IMR-90 (cell line): ENCODE data around the gene KCNMA1. TPM values are rescaled to one million over a fixed set of nuclear protein-coding genes. Genes with fewer than 3 reads are reported as not detected.

ENCODE experiments used
- ATAC-seq: fragments of 200-7000 bp; cut with Tn5 transposase; 2 replicates; pipeline ENCODE4 v1.9.1; 2020; ENCODE audit warnings: low read depth, mild to moderate bottlenecking, moderate library complexity
- BruUV-seq: library from RNA; stranded (reverse); fragments of 400-500 nt; replicated peaks from 2 replicates; lab custom pipeline; 2021; lab: Mats Ljungman, UMichigan
- CTCF ChIA-PET: fragments of 300-600 bp; formaldehyde crosslinking; extraction: SDS; loops from one replicate; lab custom pipeline; 2021; ENCODE audit warnings: antibody characterized with exemption; lab: Yijun Ruan, JAX
- POLR2A ChIA-PET: fragments of 300-600 bp; sonication (Branson Sonifier 250); formaldehyde crosslinking; loops from one replicate; lab custom pipeline; 2022; ENCODE audit warnings: antibody characterized with exemption; ENCODE audit not compliant: unreplicated experiment; lab: Charles Lee
- DNase-seq: peaks from one replicate; pipeline ENCODE4 v3.0.0; 2013
- H2AFZ ChIP-seq: replicated peaks from 2 replicates; pipeline ENCODE3; 2013; ENCODE audit warnings: low read length, mild to moderate bottlenecking; ENCODE audit not compliant: poor library complexity
- H2AK5ac ChIP-seq: 2 replicates; pipeline ENCODE4 v1.6.1; 2013; ENCODE audit warnings: low read depth, low read length, inconsistent platforms
- H2AK9ac ChIP-seq: replicated peaks from 2 replicates; pipeline ENCODE3; 2013; ENCODE audit warnings: mild to moderate bottlenecking, low read depth, low read length, moderate library complexity; ENCODE audit not compliant: poor library complexity
- H2BK120ac ChIP-seq: 2 replicates; pipeline ENCODE4 v1.6.1; 2013; ENCODE audit warnings: low read depth, low read length, inconsistent platforms
- H2BK15ac ChIP-seq: 3 replicates; pipeline ENCODE4 v1.6.1; 2013; ENCODE audit warnings: low read depth, low read length, inconsistent platforms
- H2BK20ac ChIP-seq: 2 replicates; pipeline ENCODE4 v1.6.1; 2013; ENCODE audit warnings: low read depth, mild to moderate bottlenecking, inconsistent platforms, low read length, moderate library complexity
- H2BK5ac ChIP-seq: 2 replicates; pipeline ENCODE4 v1.6.1; 2013; ENCODE audit warnings: mild to moderate bottlenecking, low read depth, low read length, inconsistent platforms; ENCODE audit not compliant: poor library complexity, severe bottlenecking
- H3K14ac ChIP-seq: replicated peaks from 2 replicates; pipeline ENCODE4 v1.6.1; 2013; ENCODE audit warnings: low read depth, low read length, inconsistent platforms
- H3K18ac ChIP-seq: 2 replicates; pipeline ENCODE4 v1.6.1; 2013; ENCODE audit warnings: low read depth, low read length, control low read depth
- H3K23ac ChIP-seq: 2 replicates; pipeline ENCODE4 v1.6.1; 2013; ENCODE audit warnings: low read depth, low read length, inconsistent platforms
- H3K27ac ChIP-seq: 2 replicates; pipeline ENCODE4 v1.5.1; 2013; ENCODE audit warnings: mild to moderate bottlenecking, control low read depth, low read length; ENCODE audit not compliant: insufficient read depth
- H3K27me3 ChIP-seq: 2 replicates; pipeline ENCODE4 v1.6.1; 2013; ENCODE audit warnings: low read length; ENCODE audit not compliant: control insufficient read depth, insufficient read depth
- H3K36me3 ChIP-seq: 2 replicates; pipeline ENCODE4 v1.6.1; 2013; ENCODE audit warnings: low read length, mixed read lengths; ENCODE audit not compliant: control insufficient read depth, insufficient read depth
- H3K4ac ChIP-seq: 2 replicates; pipeline ENCODE4 v1.6.1; 2013; ENCODE audit warnings: low read depth, low read length, inconsistent platforms
- H3K4me1 ChIP-seq: 2 replicates; pipeline ENCODE4 v1.6.1; 2013; ENCODE audit warnings: low read length, mixed read lengths; ENCODE audit not compliant: control insufficient read depth, insufficient read depth
- H3K4me2 ChIP-seq: 2 replicates; pipeline ENCODE4 v1.6.1; 2013; ENCODE audit warnings: low read depth, mild to moderate bottlenecking, control low read depth, low read length, moderate library complexity
- H3K4me3 ChIP-seq: 2 replicates; pipeline ENCODE4 v1.5.1; 2013; ENCODE audit warnings: low read depth, mild to moderate bottlenecking, control low read depth, low read length, moderate library complexity; ENCODE audit not compliant: insufficient read depth
- H3K56ac ChIP-seq: 2 replicates; pipeline ENCODE4 v1.6.1; 2013; ENCODE audit warnings: low read length, inconsistent platforms; ENCODE audit not compliant: insufficient read depth; ENCODE audit errors: extremely low read depth
- H3K79me1 ChIP-seq, 2 experiments: 2 replicates each; pipeline ENCODE4 v1.6.1; 2013; ENCODE audit warnings: low read length in 2 of 2, inconsistent platforms in 1 of 2, low read depth in 1 of 2
- H3K9ac ChIP-seq: 2 replicates; pipeline ENCODE4 v1.6.1; 2013; ENCODE audit warnings: low read depth, low read length, control low read depth
- H3K9me1 ChIP-seq: 2 replicates; pipeline ENCODE4 v1.6.1; 2013; ENCODE audit warnings: low read length, inconsistent platforms; ENCODE audit not compliant: insufficient read depth
- H3K9me3 ChIP-seq: 2 replicates; pipeline ENCODE4 v1.6.1; 2013; ENCODE audit warnings: low read length; ENCODE audit not compliant: control insufficient read depth, insufficient read depth
- H4K20me1 ChIP-seq: 2 replicates; pipeline ENCODE4 v1.6.1; 2013; ENCODE audit warnings: low read length, inconsistent platforms; ENCODE audit not compliant: insufficient read depth
- H4K5ac ChIP-seq: 2 replicates; pipeline ENCODE4 v1.6.1; 2013; ENCODE audit warnings: mild to moderate bottlenecking, low read depth, low read length, control low read depth
- H4K8ac ChIP-seq, 2 experiments: 2 replicates each; pipeline ENCODE4 v1.6.1; 2013; ENCODE audit warnings: low read depth in 2 of 2, low read length in 2 of 2, control low read depth in 1 of 2, inconsistent platforms in 1 of 2
- H4K91ac ChIP-seq: 2 replicates; pipeline ENCODE4 v1.6.1; 2013; ENCODE audit warnings: low read depth, low read length, inconsistent platforms; ENCODE audit not compliant: insufficient read depth
- BHLHE40 ChIP-seq: fragments of 150-350 bp; IDR thresholded peaks from 2 replicates; pipeline ENCODE4 v1.6.1; 2016; ENCODE audit warnings: mild to moderate bottlenecking, low read depth, low read length
- CEBPB ChIP-seq: IDR thresholded peaks from 2 replicates; pipeline ENCODE4 v1.6.1; 2012; ENCODE audit warnings: low read depth, low read length, improper control_type of control experiment
- CHD1 ChIP-seq: IDR thresholded peaks from 2 replicates; pipeline ENCODE4 v1.6.1; 2012; ENCODE audit warnings: low read depth, low read length, improper control_type of control experiment
- CTCF ChIP-seq: conservative IDR thresholded peaks from 2 replicates; pipeline ENCODE4 v1.5.1; 2012; ENCODE audit warnings: mild to moderate bottlenecking, low read depth, low read length, improper control_type of control experiment
- FOS ChIP-seq: fragments of 150-350 bp; IDR thresholded peaks from 2 replicates; pipeline ENCODE4 v1.6.1; 2016; ENCODE audit warnings: low read depth, low read length
- MAFK ChIP-seq: IDR thresholded peaks from 2 replicates; pipeline ENCODE4 v1.6.1; 2012; ENCODE audit warnings: low read depth, low read length, improper control_type of control experiment
- MXI1 ChIP-seq: IDR thresholded peaks from 2 replicates; pipeline ENCODE4 v1.6.1; 2012; ENCODE audit warnings: low read depth, mild to moderate bottlenecking, low read length, moderate library complexity, borderline replicate concordance
- NFE2L2 ChIP-seq: fragments of 150-350 bp; IDR thresholded peaks from 2 replicates; pipeline ENCODE4 v1.6.1; 2016; ENCODE audit warnings: low read depth, mild to moderate bottlenecking, low read length
- POLR2A ChIP-seq: IDR thresholded peaks from 2 replicates; pipeline ENCODE4 v1.6.1; 2012; ENCODE audit warnings: mild to moderate bottlenecking, low read depth, low read length
- RAD21 ChIP-seq: IDR thresholded peaks from 2 replicates; pipeline ENCODE4 v1.6.1; 2012; ENCODE audit warnings: low read length, improper control_type of control experiment
- RFX5 ChIP-seq: IDR thresholded peaks from 2 replicates; pipeline ENCODE4 v1.8.0; 2012; ENCODE audit warnings: low read depth, mild to moderate bottlenecking, low read length, moderate library complexity
- SMC3 ChIP-seq: fragments of 150-350 bp; IDR thresholded peaks from 2 replicates; pipeline ENCODE4 v1.6.1; 2016; ENCODE audit warnings: low read depth, mild to moderate bottlenecking, antibody characterized with exemption, low read length, moderate library complexity
- WGBS, 2 experiments: methylation state at CpG; one replicate each; pipeline versions ENCODE4 v1.1.5 to v1.1.7; 2013; ENCODE audit warnings: missing lambda C conversion rate in 2 of 2; ENCODE audit not compliant: insufficient read length in 1 of 2; ENCODE audit errors: extremely low coverage in 2 of 2; 5-methylcytosine and 5-hydroxymethylcytosine counted together
- dilution Hi-C: fragments of 300-500 bp; cut with HindIII; formaldehyde crosslinking; loops from one replicate; pipeline ENCODE4 v1.14.3; 2018; ENCODE audit warnings: low sequenced_read_pairs; ENCODE audit not compliant: unreplicated experiment
- in situ Hi-C: fragments of 300-500 bp; cut with MboI; formaldehyde crosslinking; loops from 3 replicates; pipeline ENCODE4 v1.14.3; 2019; ENCODE audit warnings: low sequenced_read_pairs, inconsistent platforms, mixed read lengths
- intact Hi-C: fragments of 100-400 bp; cut with micrococcal nuclease; formaldehyde crosslinking; loops from 2 replicates; pipeline ENCODE4 v1.10.0; 2022
- polyA plus RNA-seq, 3 experiments: library from polyadenylated mRNA; depleted of rRNA; stranded (reverse); fragments of >200 nt; gene quantifications; 2 replicates each; pipeline ENCODE4 v1.2.3, GENCODE V29; 2012; ENCODE audit warnings: low replicate concordance in 1 of 3
- total RNA-seq: library from RNA; depleted of rRNA; stranded (reverse); fragments of >200 nt; gene quantifications from 2 replicates; pipeline ENCODE4 v1.2.3, GENCODE V29; 2012
- TF ChIP-seq, protein P1 (sequence below): fragments of 150-350 bp; IDR thresholded peaks from 2 replicates; pipeline ENCODE4 v1.6.1; 2016; ENCODE audit warnings: low read depth, mild to moderate bottlenecking, low read length, moderate library complexity, borderline replicate concordance
- TF ChIP-seq, protein P2 (sequence below): fragments of 150-350 bp; IDR thresholded peaks from 2 replicates; pipeline ENCODE4 v1.6.1; 2017; ENCODE audit warnings: mild to moderate bottlenecking, antibody characterized with exemption, low read length, low read depth

KCNMA1 gene
- total and polyA plus RNA-seq, 2 of the 4 experiments (the other 2 are of a cell fraction): 25.6 to 29.6 TPM

DNA sequence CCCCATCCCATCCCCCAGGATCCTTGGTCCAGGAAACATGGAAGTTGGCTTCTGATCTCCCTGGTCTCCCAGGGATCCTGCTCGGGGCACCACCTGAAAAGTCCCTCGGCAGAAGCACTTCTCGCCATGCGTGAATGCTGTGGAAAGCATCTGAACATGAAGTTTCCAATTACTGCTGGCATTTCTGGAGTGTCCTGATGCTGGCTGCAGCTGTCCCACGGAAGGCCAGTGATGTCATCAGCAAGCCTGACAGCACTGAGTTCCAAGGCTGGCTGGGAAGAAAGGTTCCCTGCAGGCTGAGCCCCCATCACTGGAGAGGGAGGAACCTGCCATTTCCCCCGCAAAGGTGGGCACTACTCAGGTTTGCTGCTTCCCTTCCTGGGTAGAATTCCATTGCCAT lies 71.4 kb downstream of the KCNMA1 start:
- 0 out of 2 replicates have a peak overlapping the region, but pooled peaks have one; percentile 27 for H3K14ac ChIP-seq
- in situ Hi-C loops: no loop called here
- peak overlapping the region; percentile 21; the same call in 1 of the 2 replicates for H4K91ac ChIP-seq
- WGBS, 2 experiments: no CpG with 5 or more reads among the region's 6 CpGs
- 0 out of 4 replicates have a peak overlapping the region, but pooled peaks of 1 of the 2 experiments have one; percentile 5 for H4K8ac ChIP-seq
- peak overlapping the region; percentile 59 for H2AFZ ChIP-seq
- no peaks in the 10 kb centered on the region for H3K9me3 ChIP-seq
- dilution Hi-C loops: no loop called here
- peaks cover 26% of the 10 kb centered on the region for H3K9me1 ChIP-seq
- no peak overlapping the region for H3K4me2 ChIP-seq
- no peak overlapping the region for H3K18ac ChIP-seq
- no peak overlapping the region for H3K56ac ChIP-seq
- DNase-seq: peak; percentile 42
- H3K4me1 ChIP-seq: peaks cover 14% of the 10 kb centered on the region
- ATAC-seq: peak; percentile 18; the same call in 1 of the 2 replicates
- no peak overlapping the region for H2BK120ac ChIP-seq
- H2BK5ac ChIP-seq: no peak overlapping the region
- no peak overlapping the region for H3K4me3 ChIP-seq
- no peak overlapping the region for H3K23ac ChIP-seq
- ChIA-PET POLR2A (no interaction called here), CTCF (no interaction called here)
- H4K5ac ChIP-seq: no peak overlapping the region
- TF ChIP-seq SMC3: no peak
- no peak for TF ChIP-seq FOS
- TF ChIP-seq RAD21: no peak
- TF ChIP-seq RFX5: no peak
- TF ChIP-seq, protein P1, sequence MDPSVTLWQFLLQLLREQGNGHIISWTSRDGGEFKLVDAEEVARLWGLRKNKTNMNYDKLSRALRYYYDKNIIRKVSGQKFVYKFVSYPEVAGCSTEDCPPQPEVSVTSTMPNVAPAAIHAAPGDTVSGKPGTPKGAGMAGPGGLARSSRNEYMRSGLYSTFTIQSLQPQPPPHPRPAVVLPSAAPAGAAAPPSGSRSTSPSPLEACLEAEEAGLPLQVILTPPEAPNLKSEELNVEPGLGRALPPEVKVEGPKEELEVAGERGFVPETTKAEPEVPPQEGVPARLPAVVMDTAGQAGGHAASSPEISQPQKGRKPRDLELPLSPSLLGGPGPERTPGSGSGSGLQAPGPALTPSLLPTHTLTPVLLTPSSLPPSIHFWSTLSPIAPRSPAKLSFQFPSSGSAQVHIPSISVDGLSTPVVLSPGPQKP: no peak
- no peak for TF ChIP-seq BHLHE40
- TF ChIP-seq NFE2L2: no peak
- no peak for TF ChIP-seq CEBPB
- no peak for TF ChIP-seq CTCF
- no peak for TF ChIP-seq MAFK
- no peak for TF ChIP-seq MXI1
- no peak for TF ChIP-seq POLR2A
- TF ChIP-seq, protein P2, sequence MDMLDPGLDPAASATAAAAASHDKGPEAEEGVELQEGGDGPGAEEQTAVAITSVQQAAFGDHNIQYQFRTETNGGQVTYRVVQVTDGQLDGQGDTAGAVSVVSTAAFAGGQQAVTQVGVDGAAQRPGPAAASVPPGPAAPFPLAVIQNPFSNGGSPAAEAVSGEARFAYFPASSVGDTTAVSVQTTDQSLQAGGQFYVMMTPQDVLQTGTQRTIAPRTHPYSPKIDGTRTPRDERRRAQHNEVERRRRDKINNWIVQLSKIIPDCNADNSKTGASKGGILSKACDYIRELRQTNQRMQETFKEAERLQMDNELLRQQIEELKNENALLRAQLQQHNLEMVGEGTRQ: no peak
- TF ChIP-seq CHD1: no peak
- no peaks in the 10 kb centered on the region for H3K27me3 ChIP-seq
- peaks cover 0 to 7% of the 10 kb centered on the region in 2 experiments; a peak in 1 of 4 replicates for H3K79me1 ChIP-seq
- H2BK20ac ChIP-seq: no peak overlapping the region; the same call in 1 of the 2 replicates
- no peak overlapping the region; the same call in 1 of the 2 replicates for H2AK5ac ChIP-seq
- no peaks in the 10 kb centered on the region for H3K36me3 ChIP-seq
- H4K20me1 ChIP-seq: no peaks in the 10 kb centered on the region
- no peak overlapping the region for H2AK9ac ChIP-seq
- no TSS peak for BruUV-seq
- no peak overlapping the region for H2BK15ac ChIP-seq
- no peak overlapping the region for H3K9ac ChIP-seq
- no peak overlapping the region for H3K27ac ChIP-seq
- 0 out of 2 replicates have a peak overlapping the region, but pooled peaks have one; percentile 39 for H3K4ac ChIP-seq
- intact Hi-C loops: no loop called here
